A673 (cell line): ENCODE measurements around the gene ACSF3. TPM values are rescaled to one million over a fixed set of nuclear protein-coding genes. Genes with fewer than 3 reads are reported as not detected.
"Not testable (repeated sequence)": the region's sequence is repeated elsewhere in the genome, so short reads cannot be mapped to it uniquely, and the experiment has no call there.

Experiments
- BruUV-seq: library from RNA; stranded (reverse); fragments of 400-500 nt; replicated peaks from 2 replicates; lab custom pipeline; 2021; lab: Mats Ljungman, UMichigan
- CTCF ChIA-PET: fragments of 300-600 bp; sonication (Branson Sonifier 250); formaldehyde crosslinking; loops from one replicate; lab custom pipeline; 2022; ENCODE audit warnings: antibody characterized with exemption; lab: Charles Lee
- POLR2A ChIA-PET: fragments of 300-600 bp; sonication (Branson Sonifier 250); formaldehyde crosslinking; loops from one replicate; lab custom pipeline; 2022; ENCODE audit warnings: antibody characterized with exemption; ENCODE audit not compliant: low non-redundant PET; lab: Charles Lee
- DNase-seq: peaks from one replicate; pipeline ENCODE4 v3.0.0-alpha.2; 2015; ENCODE audit warnings: low spot score
- H3K27ac ChIP-seq: fragments of 200-600 bp; sonication (generic); 2 replicates; pipeline ENCODE4 v1.5.1; 2016; ENCODE audit warnings: mixed run types, low read depth, mild to moderate bottlenecking, mixed read lengths, antibody characterized with exemption, low read length; ENCODE audit not compliant: poor library complexity, severe bottlenecking
- H3K27me3 ChIP-seq: fragments of 200-600 bp; sonication (generic); replicated peaks from 2 replicates; pipeline ENCODE4 v1.6.1; 2017; ENCODE audit warnings: mixed run types, low read depth, mild to moderate bottlenecking, mixed read lengths, antibody characterized with exemption, low read length; ENCODE audit not compliant: insufficient read depth, poor library complexity
- H3K36me3 ChIP-seq: fragments of 200-600 bp; sonication (generic); 2 replicates; pipeline ENCODE4 v1.6.1; 2016; ENCODE audit warnings: mixed run types, mild to moderate bottlenecking, mixed read lengths, antibody characterized with exemption, low read length; ENCODE audit not compliant: insufficient read depth, poor library complexity, severe bottlenecking
- H3K4me1 ChIP-seq: fragments of 200-600 bp; sonication (generic); 2 replicates; pipeline ENCODE4 v1.6.1; 2017; ENCODE audit warnings: mixed run types, mild to moderate bottlenecking, mixed read lengths, antibody characterized with exemption, low read length; ENCODE audit not compliant: insufficient read depth, poor library complexity, severe bottlenecking
- H3K4me3 ChIP-seq: fragments of 200-600 bp; sonication (generic); 2 replicates; pipeline ENCODE4 v1.5.1; 2016; ENCODE audit warnings: low read depth, mixed run types, mild to moderate bottlenecking, mixed read lengths, low read length; ENCODE audit not compliant: poor library complexity, severe bottlenecking
- H3K9me3 ChIP-seq: fragments of 200-600 bp; sonication (generic); 2 replicates; pipeline ENCODE4 v1.6.1; 2016; ENCODE audit warnings: mixed run types, low read depth, mild to moderate bottlenecking, mixed read lengths, antibody characterized with exemption, low read length; ENCODE audit not compliant: poor library complexity, severe bottlenecking
- CTCF ChIP-seq: fragments of 300-800, 200-600 bp; sonication (generic); conservative IDR thresholded peaks from 2 replicates; pipeline ENCODE4 v1.5.1; 2017; ENCODE audit warnings: low read depth, mild to moderate bottlenecking, antibody characterized with exemption, low read length, moderate library complexity, mixed read lengths
- EZH2 ChIP-seq: fragments of 200-600 bp; sonication (generic); IDR thresholded peaks from 2 replicates; pipeline ENCODE4 v1.6.1; 2017; ENCODE audit warnings: borderline replicate concordance, low read depth, mild to moderate bottlenecking, mixed read lengths, antibody characterized with exemption, low read length; ENCODE audit not compliant: poor library complexity, severe bottlenecking
- intact Hi-C: fragments of 100-400 bp; cut with micrococcal nuclease; formaldehyde crosslinking; loops from one replicate; pipeline ENCODE4 v1.10.0; 2022; ENCODE audit not compliant: unreplicated experiment
- total RNA-seq: library from RNA; stranded (reverse); gene quantifications from 2 replicates; pipeline ENCODE4 v1.2.3, GENCODE V29; 2021

ACSF3 gene
- total RNA-seq, 1 experiment from 2014 or later: 27.7 TPM

GRCh38 chr16:89164847-89165680 lies 71.4 kb downstream of the ACSF3 start:
- intact Hi-C loops: loop anchor here (5.0 kb wide), 2 partner anchors 218 to 428 kb away; no protein-coding TSS in a partner anchor
- Histone ChIP-seq H3K4me1 (no peaks in the 10 kb centered on the region), H3K4me3 (no peak overlapping the region), H3K9me3 (no peaks in the 10 kb centered on the region), H3K27me3 (no peaks in the 10 kb centered on the region), H3K27ac (no peak overlapping the region), H3K36me3 (no peaks in the 10 kb centered on the region)
- no TSS peak for BruUV-seq
- no peak for TF ChIP-seq EZH2
- no peak for TF ChIP-seq CTCF
- CTCF ChIA-PET: no interaction called here
- POLR2A ChIA-PET: no interaction called here
- DNase-seq: no peak

DNA sequence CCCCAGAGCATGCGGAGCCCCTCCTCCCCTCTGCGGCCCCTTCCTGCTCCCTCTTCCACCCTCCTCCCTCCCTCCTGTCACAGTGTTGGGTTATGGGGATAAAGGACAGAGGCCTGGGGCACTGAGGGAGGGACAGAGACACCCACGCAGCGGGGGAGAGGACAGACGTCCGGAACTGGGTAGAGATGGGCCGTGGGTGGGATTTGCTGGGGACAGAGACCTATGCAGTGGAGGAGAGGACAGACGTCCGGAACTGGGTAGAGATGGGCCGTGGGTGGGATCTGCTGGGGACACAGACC lies 72.0 kb downstream of the ACSF3 start:
- intact Hi-C loops: loop anchor here (5.0 kb wide), 2 partner anchors 218 to 428 kb away; no protein-coding TSS in a partner anchor
- CTCF ChIA-PET, H3K27me3 ChIP-seq, BruUV-seq, H3K36me3 ChIP-seq, H3K4me1 ChIP-seq, POLR2A ChIA-PET, H3K4me3 ChIP-seq, H3K27ac ChIP-seq, DNase-seq, H3K9me3 ChIP-seq: not testable (repeated sequence)

DNA sequence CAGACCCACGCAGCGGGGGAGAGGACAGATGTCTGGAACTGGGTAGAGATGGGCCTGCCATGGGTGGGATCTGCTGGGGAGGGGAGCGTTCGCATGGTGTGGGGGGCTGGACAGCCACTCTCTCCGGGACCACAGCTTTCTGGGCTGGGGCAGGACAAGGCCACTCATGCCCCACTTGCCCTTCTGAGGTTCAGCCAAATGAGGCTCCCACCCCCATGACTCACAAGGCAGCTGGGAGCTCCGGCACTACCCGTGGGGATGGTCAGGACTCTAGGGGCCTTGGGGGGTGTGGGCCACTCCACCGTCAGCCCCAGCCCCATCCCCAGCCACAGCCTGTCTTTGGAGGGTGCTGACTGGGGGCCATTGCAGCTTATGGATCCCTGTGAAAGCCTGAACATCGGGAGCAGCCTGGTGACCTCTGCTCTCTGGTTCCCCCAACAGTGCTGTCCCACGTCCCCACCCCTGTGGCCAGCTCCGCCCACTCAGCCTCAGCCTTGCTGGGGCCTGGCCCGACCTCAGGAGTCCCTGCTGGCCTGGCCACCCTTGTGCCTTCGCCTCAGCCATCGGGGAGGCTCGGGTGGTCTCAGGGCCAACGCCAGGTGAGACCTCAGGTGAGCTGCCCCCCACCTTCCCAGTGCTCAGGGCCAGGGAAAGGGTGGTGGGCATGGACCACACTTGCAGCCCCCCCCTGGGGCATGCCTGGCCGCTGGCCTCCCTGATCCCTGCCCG lies 73.2 kb downstream of the ACSF3 start:
- H3K27ac ChIP-seq: no peak overlapping the region
- intact Hi-C loops: loop anchor here (5.0 kb wide), 2 partner anchors 220 to 430 kb away; no protein-coding TSS in a partner anchor
- CTCF ChIA-PET: interaction anchor here (0.6 to 1.1 kb wide), 5 partner anchors 26 to 429 kb away, joined by 3 to 5 read pairs (median 4); no protein-coding TSS in a partner anchor
- TF ChIP-seq EZH2 (no peak), CTCF (no peak)
- BruUV-seq: no TSS peak
- H3K9me3 ChIP-seq: no peaks in the 10 kb centered on the region
- H3K27me3 ChIP-seq: no peaks in the 10 kb centered on the region
- DNase-seq: no peak
- no peak overlapping the region for H3K4me3 ChIP-seq
- POLR2A ChIA-PET: no interaction called here
- H3K4me1 ChIP-seq: peaks cover 4% of the 10 kb centered on the region
- no peaks in the 10 kb centered on the region for H3K36me3 ChIP-seq
